ENCODE data around the gene NDRG4. TPM values are rescaled to one million over a fixed set of nuclear protein-coding genes. Genes with fewer than 3 reads are reported as not detected.

NDRG4 gene
- total RNA-seq, 1 experiment from 2014 or later: 4.8 TPM

DNA sequence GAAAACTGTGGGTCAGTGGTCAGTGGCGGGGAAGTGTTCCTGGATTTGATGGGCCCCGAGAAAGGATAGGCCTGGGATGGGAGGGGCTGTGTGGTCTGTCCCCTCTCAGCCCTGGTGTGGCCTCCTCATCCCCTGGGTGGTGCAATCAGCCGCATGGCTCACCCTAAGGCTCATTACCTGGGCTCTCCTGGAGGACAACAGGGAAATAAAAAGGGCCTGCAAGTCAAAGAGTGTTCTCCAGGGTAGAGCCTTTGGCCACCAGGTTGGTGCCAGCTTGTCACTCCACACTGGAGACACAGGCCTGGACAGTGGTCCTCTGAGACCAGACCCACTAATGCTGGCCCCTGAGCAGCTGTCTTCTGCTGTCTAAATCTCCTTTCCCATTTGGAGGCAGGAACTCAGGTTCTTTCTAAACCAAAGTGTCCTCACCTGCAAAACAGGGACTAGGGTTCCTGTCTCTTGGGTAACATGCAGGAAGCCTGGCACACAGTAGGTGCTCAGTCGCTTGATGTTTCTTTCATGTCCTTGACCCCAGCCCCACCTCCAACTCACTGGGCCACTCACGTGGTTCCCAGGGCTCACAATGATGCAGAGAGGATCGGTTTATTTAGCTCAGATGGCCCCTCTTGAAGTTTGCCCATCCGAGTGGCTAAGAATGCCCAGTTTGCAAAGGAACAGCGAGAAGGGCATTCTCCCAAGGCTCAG, 2.4 kb downstream of the NDRG4 start:
- no peaks in the 10 kb centered on the region for H3K9me2 ChIP-seq (ENCODE audit: insufficient read depth)
- no TSS peak for BruUV-seq (replicated peaks)
- H3K4me1 ChIP-seq (replicated peaks; ENCODE audit: insufficient read depth): 0 out of 2 replicates have a peak, but pooled peaks cover 7% of the 10 kb centered on the region
- intact Hi-C loops (cut with micrococcal nuclease; ENCODE audit: unreplicated experiment): no loop called here
- TF ChIP-seq EZH2 (IDR thresholded peaks at IDR 0.05; ENCODE audit: low read depth): no peak
- TF ChIP-seq, protein P1, sequence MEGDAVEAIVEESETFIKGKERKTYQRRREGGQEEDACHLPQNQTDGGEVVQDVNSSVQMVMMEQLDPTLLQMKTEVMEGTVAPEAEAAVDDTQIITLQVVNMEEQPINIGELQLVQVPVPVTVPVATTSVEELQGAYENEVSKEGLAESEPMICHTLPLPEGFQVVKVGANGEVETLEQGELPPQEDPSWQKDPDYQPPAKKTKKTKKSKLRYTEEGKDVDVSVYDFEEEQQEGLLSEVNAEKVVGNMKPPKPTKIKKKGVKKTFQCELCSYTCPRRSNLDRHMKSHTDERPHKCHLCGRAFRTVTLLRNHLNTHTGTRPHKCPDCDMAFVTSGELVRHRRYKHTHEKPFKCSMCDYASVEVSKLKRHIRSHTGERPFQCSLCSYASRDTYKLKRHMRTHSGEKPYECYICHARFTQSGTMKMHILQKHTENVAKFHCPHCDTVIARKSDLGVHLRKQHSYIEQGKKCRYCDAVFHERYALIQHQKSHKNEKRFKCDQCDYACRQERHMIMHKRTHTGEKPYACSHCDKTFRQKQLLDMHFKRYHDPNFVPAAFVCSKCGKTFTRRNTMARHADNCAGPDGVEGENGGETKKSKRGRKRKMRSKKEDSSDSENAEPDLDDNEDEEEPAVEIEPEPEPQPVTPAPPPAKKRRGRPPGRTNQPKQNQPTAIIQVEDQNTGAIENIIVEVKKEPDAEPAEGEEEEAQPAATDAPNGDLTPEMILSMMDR (conservative IDR thresholded peaks at IDR 0.05): no peak
- no peaks in the 10 kb centered on the region for H3K36me3 ChIP-seq (ENCODE audit: low read depth)
- no peak overlapping the region for H3K4me2 ChIP-seq
- H3K4me3 ChIP-seq: no peak overlapping the region
- no peaks in the 10 kb centered on the region for H3K27me3 ChIP-seq (ENCODE audit: insufficient read depth, low read depth)
- POLR2A ChIA-PET (ENCODE audit: unreplicated experiment): no interaction called here
- DNase-seq: no peak
- peaks cover 6% of the 10 kb centered on the region; the same call in 1 of the 2 replicates for H3F3A ChIP-seq (ENCODE audit: insufficient read depth, low read depth)
- no peaks in the 10 kb centered on the region for H3K79me2 ChIP-seq (ENCODE audit: low read depth)
- CTCF ChIA-PET: no interaction called here
- H4K20me1 ChIP-seq (ENCODE audit: insufficient read depth): no peaks in the 10 kb centered on the region
- no peak overlapping the region for H2AFZ ChIP-seq
- no peaks in the 10 kb centered on the region for H3K9me3 ChIP-seq (ENCODE audit: insufficient read depth, low read depth)
- no peak overlapping the region for H3K27ac ChIP-seq

DNA sequence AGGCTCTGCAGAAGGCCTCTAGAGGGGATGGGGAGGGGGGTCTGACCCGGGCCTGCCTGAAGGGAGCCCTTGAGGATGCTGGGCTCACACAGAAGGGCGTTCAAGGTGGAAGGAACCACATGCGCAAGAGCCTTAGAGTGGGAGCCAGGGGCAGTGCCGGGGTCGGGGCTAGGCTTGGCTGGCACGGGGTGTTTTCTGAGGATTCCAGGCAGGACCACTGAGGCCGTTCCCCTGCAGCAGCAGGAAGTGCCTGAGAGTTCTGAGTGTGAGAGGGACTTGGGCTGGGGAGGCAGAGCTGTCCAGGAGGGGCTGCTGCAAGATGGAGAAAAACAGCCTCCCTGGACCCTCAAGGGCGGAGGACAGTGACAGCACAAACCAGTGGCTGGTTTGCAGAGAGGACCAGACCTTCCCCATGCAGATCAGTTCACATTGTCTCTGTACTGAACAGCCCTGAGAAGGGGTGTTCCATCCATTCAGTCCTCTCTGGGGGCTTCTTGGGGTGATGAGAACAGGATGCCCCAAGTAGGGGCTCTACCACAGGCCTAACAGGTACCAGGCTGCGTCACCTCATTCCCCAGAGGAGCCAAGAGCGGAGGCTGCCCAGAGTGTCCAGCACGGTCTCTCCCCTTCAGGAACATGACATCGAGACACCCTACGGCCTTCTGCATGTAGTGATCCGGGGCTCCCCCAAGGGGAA, 3.4 kb downstream of the NDRG4 start:
- H4K20me1 ChIP-seq (ENCODE audit: insufficient read depth): no peaks in the 10 kb centered on the region
- no peaks in the 10 kb centered on the region for H3K9me2 ChIP-seq (ENCODE audit: insufficient read depth)
- no peaks in the 10 kb centered on the region for H3K9me3 ChIP-seq (ENCODE audit: insufficient read depth, low read depth)
- DNase-seq: no peak
- no peaks in the 10 kb centered on the region for H3K27me3 ChIP-seq (ENCODE audit: insufficient read depth, low read depth)
- TF ChIP-seq, protein P1 (conservative IDR thresholded peaks at IDR 0.05): no peak
- TF ChIP-seq EZH2 (IDR thresholded peaks at IDR 0.05; ENCODE audit: low read depth): no peak
- intact Hi-C loops (cut with micrococcal nuclease; ENCODE audit: unreplicated experiment): no loop called here
- 0 out of 2 replicates have a peak, but pooled peaks cover 7% of the 10 kb centered on the region for H3K4me1 ChIP-seq (replicated peaks; ENCODE audit: insufficient read depth)
- H3K4me3 ChIP-seq: no peak overlapping the region
- ChIA-PET POLR2A (ENCODE audit: unreplicated experiment) (no interaction called here), CTCF (no interaction called here)
- H3K27ac ChIP-seq: no peak overlapping the region
- H2AFZ ChIP-seq: no peak overlapping the region
- H3K79me2 ChIP-seq (ENCODE audit: low read depth): no peaks in the 10 kb centered on the region
- H3K36me3 ChIP-seq (ENCODE audit: low read depth): no peaks in the 10 kb centered on the region
- no TSS peak for BruUV-seq (replicated peaks)
- H3F3A ChIP-seq (ENCODE audit: insufficient read depth, low read depth): no peaks in the 10 kb centered on the region; the same call in 1 of the 2 replicates
- no peak overlapping the region for H3K4me2 ChIP-seq

DNA sequence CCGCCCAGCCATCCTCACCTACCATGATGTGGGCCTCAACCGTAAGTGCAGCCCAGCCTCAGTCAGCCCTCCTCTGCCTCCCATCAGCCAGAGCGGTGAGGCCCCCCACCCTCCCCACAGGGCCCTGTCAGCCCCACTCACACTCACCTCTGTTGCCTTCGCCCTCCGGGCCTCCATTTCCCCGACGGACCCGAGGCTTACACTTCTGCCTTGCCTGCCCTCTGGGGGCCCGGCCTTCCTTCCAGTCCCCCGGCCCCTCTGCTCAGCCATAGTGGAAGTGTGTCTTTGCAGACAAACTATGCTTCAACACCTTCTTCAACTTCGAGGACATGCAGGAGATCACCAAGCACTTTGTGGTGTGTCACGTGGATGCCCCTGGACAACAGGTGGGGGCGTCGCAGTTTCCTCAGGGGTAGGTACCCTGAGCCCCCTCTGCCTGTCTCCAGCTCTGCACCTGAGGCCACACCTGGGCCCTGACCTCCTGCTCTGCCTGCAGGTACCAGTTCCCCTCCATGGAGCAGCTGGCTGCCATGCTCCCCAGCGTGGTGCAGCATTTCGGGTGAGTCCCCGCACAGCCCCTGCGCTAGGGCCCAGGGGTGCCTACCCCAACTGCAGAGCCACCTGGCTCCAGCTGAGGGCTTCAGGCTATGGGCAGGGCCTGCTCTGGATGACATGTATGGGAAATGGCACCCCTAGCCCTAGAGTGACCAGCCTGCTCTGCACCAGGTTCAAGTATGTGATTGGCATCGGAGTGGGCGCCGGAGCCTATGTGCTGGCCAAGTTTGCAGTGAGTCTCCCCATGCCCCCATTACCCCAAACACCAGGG, 4.1 kb downstream of the NDRG4 start:
- Histone ChIP-seq H3K9me3 (ENCODE audit: insufficient read depth, low read depth) (no peaks in the 10 kb centered on the region), H3K79me2 (ENCODE audit: low read depth) (no peaks in the 10 kb centered on the region), H3K27me3 (ENCODE audit: insufficient read depth, low read depth) (no peaks in the 10 kb centered on the region), H3F3A (ENCODE audit: insufficient read depth, low read depth) (no peaks in the 10 kb centered on the region; the same call in 1 of the 2 replicates), H3K4me2 (no peak overlapping the region), H2AFZ (no peak overlapping the region), H3K4me1 (replicated peaks; ENCODE audit: insufficient read depth) (0 out of 2 replicates have a peak, but pooled peaks cover 7% of the 10 kb centered on the region), H3K9me2 (ENCODE audit: insufficient read depth) (no peaks in the 10 kb centered on the region), H3K27ac (no peak overlapping the region), H4K20me1 (ENCODE audit: insufficient read depth) (no peaks in the 10 kb centered on the region), H3K36me3 (ENCODE audit: low read depth) (no peaks in the 10 kb centered on the region), H3K4me3 (no peak overlapping the region)
- ChIA-PET POLR2A (ENCODE audit: unreplicated experiment) (no interaction called here), CTCF (no interaction called here)
- intact Hi-C loops (cut with micrococcal nuclease; ENCODE audit: unreplicated experiment): no loop called here
- no TSS peak for BruUV-seq (replicated peaks)
- DNase-seq: no peak
- TF ChIP-seq, protein P1 (conservative IDR thresholded peaks at IDR 0.05): no peak
- no peak for TF ChIP-seq EZH2 (IDR thresholded peaks at IDR 0.05; ENCODE audit: low read depth)
